ENCODE data around the gene NSUN6. TPM values are rescaled to one million over a fixed set of nuclear protein-coding genes. Genes with fewer than 3 reads are reported as not detected.

The NSUN6 gene
- total RNA-seq, 1 experiment from 2014 or later: 12.5 TPM

- Histone ChIP-seq H3K79me2 (ENCODE audit: insufficient read depth, low read length) (peaks cover 92% of the 10 kb centered on the region), H3K27me3 (ENCODE audit: insufficient read depth, low read length) (no peaks in the 10 kb centered on the region), H3K4me2 (ENCODE audit: low read length) (peak overlapping the region; percentile 37; the same call in 1 of the 2 replicates), H4K20me1 (ENCODE audit: insufficient read depth) (no peaks in the 10 kb centered on the region), H3K4me3 (replicated peaks in 1 of 2; ENCODE audit: low read depth in 1 of 2, low read length in 2 of 2) (no peak overlapping the region), H3K4me1 (ENCODE audit: control insufficient read depth in 1 of 2, insufficient read depth in 2 of 2, low read length in 2 of 2) (peaks cover 7 to 19% of the 10 kb centered on the region in 2 experiments), H3K9ac (ENCODE audit: low read length) (no peak overlapping the region), H3K9me2 (ENCODE audit: insufficient read depth) (no peaks in the 10 kb centered on the region), H3K27ac (ENCODE audit: low read depth, low read length) (no peak overlapping the region), H3K9me3 (ENCODE audit: control insufficient read depth in 1 of 2, insufficient read depth in 1 of 2, low read depth in 1 of 2, low read length in 2 of 2) (no peaks in the 10 kb centered on the region), H3K36me3 (ENCODE audit: control insufficient read depth in 1 of 2, insufficient read depth in 2 of 2, low read length in 2 of 2) (peaks cover 7 to 26% of the 10 kb centered on the region in 2 experiments), H2AFZ (ENCODE audit: low read depth, low read length, poor library complexity, severe bottlenecking) (no peak overlapping the region)
- CTCF ChIA-PET: interaction anchor here (0.7 kb wide), 1 partner anchor 14 kb away, joined by 3 read pairs; no protein-coding TSS in a partner anchor
- RAD21 ChIA-PET (ENCODE audit: low non-redundant PET in 1 of 2, low total read pairs in 2 of 2, uncharacterized antibody in 2 of 2, unreplicated experiment in 2 of 2): no interaction called here
- TF ChIP-seq SRF (IDR thresholded peaks at IDR 0.05; ENCODE audit: low read depth) (no peak), EZH2 (IDR thresholded peaks at IDR 0.05) (no peak), ELF1 (IDR thresholded peaks at IDR 0.05; ENCODE audit: borderline replicate concordance, low read depth) (no peak), JUND (IDR thresholded peaks at IDR 0.05) (no peak), REST (IDR thresholded peaks at IDR 0.05; ENCODE audit: low read depth) (no peak)
- ATAC-seq (no peak; the same call in 1 of the 2 replicates), DNase-seq (ENCODE audit: low read depth, low spot score) (no peak)
- intact Hi-C loops (cut with micrococcal nuclease): no loop called here
- POLR2A ChIA-PET: no interaction called here
- no TSS peak for BruUV-seq (replicated peaks)
Measured at GRCh38 chr10:18666810-18667209, 15.4 kb upstream of the NSUN6 start.
